ENCODE measurements around the gene SBK1.
A peak's percentile ranks its signal among the peaks of the same experiment; 100 is the strongest.

- TF ChIP-seq CTCF (IDR thresholded peaks at IDR 0.05) (peak; percentile 74), EZH2 (IDR thresholded peaks at IDR 0.05) (no peak)
Measured at GRCh38 chr16:28321700-28322411, 29.5 kb downstream of the SBK1 start.

Measured in neural progenitor cell (in vitro differentiated cells).